GM19397 (cell line): Measurements from ENCODE around the gene CFAP161.
"Not testable (repeated sequence)": the region's sequence is repeated elsewhere in the genome, so short reads cannot be mapped to it uniquely, and the experiment has no call there.

ENCODE experiments used
- ATAC-seq: cut with Tn5 transposase; IDR thresholded peaks from one replicate; pipeline ENCODE4 v1.9.1; 2021; ENCODE audit warnings: mild to moderate bottlenecking, moderate library complexity; ENCODE audit not compliant: unreplicated experiment

Gene CFAP161

DNA sequence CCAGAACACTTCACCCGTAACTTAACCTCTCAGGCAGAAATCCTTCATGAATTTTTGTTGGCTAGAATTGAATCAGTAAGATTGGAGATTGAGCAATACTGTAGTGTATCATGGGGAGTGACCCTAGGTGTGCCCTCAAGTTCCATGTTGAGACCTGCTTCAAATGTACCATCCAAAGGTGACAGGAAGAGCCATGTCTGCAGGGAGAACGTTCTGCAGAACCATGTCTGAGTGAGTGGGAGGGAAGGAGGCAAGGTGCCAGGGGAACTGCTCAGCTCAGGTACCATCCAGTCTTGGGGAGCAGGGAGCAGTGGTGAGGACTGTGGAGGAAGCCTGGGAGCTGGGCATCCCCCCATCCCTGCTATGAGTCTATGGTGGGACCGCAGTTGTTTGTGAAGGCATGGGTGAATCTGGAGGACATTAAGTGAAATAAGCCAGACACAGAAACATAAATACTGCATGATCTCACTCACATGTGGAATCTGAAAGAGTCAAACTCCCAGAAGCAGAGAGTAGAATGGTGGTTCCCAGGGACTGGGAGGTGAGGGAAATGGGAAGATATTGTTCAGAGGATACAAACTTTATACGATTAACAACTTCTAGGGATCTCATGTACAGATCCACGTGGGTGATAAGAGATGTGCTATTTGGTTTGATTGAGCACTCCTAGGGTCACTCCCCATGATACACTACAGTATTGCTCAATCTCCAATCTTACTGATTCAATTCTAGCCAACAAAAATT lies 23.3 kb downstream of the CFAP161 start:
- ATAC-seq = no peak

DNA sequence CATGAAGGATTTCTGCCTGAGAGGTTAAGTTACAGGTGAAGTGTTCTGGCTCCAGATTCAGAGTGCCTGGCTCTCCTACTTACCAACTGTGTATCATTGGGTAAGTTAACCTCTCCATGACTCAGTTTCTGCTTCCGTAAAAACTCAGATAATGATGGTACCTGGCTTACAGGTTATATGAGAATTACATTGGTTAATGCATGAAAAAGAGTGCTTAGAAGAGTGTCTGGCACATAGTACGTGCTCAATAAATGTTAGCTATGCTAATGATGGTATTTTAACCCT lies 23.8 kb downstream of the CFAP161 start:
- no peak for ATAC-seq

DNA sequence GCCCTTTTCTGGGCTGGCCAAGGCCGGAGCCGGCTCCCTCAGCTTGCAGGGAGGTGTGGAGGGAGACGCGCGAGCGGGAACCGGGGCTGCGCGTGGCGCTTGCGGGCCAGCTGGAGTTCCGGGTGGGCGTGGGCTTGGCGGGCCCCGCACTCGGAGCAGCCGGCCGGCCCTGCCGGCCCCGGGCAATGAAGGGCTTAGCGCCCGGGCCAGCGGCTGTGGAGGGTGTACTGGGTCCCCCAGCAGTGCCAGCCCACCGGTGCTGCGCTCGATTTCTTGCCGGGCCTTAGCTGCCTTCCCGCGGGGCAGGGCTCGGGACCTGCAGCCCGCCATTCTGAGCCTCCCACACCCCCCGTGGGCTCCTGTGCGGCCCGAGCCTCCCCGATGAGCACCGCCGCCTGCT lies 24.5 kb downstream of the CFAP161 start:
- not testable (repeated sequence) for ATAC-seq

DNA sequence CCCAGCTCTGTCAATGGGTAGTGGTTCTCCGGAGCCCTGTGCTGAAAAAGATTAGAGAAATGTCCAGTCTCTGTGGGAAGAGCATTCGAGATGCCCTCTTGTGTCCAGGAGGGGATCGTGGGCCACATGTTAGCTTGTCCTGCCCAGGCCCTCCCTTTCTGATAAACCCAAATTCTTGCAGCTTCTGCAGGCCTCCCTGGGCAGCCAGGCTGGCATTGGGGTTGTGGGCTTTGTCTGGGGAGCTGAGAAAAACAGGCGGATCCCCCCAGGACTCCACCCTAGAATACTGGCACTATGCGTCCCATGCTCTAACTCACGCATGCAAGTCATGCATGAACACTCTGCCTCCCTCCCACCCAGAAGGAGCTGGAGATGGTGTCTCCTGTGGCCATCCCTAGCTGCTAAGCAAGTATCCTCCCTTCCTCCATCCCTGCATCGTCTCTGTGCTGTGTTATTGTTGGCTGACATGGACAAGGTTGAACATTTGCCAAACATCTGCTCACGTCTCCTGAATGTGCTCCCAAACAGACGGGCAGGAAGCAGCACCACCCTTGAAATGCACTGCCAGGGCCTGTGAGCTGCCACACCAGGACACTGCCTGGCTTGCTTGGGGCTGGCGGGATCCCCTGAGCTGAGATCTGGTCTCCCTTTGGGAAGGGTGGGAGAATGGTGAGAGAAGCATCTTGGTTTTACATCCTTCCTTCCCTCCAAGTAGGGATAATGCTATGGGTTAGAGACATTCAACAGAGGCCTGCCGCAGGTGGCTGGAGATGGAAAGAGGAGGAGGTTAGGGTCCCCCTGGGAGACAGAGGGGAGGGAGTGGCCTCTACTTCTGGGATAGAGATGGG lies 26.5 kb downstream of the CFAP161 start:
- no peak for ATAC-seq

DNA sequence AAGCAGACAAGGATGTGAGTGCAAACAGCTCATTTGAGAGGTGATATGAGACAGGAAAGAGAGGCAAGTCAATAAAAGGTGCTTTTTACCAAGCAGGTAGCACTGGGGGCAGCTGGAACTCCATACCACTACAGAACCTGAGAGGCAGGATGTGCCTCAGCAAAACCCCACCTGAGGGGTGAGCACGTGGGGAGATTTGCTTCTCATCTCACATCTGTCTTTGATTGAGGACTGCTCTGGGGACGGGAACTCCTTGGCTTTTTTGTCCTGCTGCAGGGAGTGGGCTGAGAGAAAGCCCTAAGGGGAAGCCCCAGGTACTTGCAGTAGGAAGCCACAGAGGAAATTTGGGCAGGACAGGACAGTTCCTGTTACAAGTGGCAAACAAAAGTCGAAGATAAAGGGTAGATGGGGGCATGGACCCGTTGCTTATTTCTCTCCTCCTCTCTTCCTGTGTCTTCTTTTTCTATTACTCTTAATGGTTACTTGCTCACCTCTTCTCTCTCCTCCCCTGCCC lies 27.1 kb downstream of the CFAP161 start:
- no peak for ATAC-seq

DNA sequence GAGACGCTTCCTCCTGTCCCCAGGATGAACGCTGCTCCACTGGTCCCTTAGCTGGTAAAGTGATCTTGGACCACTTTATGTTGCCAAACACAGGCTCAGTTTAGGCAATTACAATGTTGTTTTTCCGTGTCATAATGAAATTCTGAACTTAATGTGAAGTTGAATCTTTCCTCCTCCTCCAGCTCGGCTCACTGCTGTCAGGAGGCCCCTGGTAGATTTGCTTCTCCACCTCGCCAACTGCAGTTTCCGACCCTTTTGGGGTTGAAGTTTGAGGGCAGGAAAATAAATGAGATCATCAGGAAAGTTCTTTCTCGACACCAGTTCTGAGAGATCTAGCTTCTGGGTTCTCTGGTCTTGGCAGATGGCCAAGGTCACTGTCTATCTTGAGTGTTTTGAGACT lies 27.8 kb downstream of the CFAP161 start:
- no peak for ATAC-seq

DNA sequence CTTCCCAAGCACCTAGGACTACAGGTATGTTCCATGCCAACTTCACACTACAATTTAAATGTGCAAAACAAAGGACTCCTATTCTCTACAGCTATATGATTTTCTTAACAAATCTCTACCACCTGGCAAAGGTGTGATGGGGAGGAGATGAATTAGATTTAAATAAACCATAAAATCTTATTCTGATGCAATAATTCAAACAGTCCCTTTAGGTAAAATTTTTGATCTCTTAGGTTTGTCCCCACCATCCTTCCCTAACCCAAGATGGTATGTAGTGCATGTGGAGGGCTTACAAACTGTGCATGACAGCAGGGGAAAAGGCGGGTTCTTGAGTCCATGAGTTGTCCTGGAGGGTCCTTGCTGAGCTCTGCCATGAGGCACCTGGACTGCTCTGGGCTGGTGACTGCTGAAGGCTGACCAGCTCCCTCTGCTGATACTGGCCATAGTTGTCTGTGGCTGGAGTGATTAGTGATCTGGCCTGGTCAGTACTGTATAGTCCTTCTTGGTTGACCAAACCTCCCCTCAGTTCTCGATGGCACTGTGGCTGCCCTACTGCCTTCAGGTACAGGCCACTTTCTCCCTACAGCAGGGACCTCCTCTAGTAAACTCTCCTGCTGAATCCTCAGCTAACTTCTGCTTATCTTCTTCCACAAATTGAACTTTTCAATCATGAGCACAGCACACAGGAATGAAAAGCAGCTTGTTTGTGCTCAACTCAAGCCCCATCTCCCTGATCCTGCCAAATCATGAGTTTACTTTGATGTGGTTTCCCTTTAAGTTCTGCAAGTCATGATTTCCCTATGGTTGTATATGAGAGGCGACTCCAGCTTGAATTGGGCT lies 30.1 kb downstream of the CFAP161 start:
- no peak for ATAC-seq

DNA sequence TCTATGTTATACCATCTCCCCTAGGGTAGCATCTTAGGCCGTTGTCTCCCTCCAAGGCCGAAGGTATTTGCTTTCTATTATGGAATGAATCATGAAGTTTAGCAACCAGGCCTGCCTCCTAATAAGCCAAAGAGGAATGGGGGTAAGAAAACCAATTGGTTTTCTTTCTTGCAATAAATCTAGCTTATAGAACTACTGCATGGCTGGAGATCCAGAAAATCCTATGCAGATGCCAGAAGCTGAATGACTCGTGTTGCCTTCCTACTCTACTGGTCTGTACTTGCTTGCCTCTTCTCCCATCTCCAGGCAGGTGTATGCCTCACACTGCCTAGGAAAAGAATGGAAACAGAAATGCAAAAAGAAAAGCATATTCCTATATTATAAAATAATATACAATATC lies 31.5 kb downstream of the CFAP161 start:
- ATAC-seq = no peak

DNA sequence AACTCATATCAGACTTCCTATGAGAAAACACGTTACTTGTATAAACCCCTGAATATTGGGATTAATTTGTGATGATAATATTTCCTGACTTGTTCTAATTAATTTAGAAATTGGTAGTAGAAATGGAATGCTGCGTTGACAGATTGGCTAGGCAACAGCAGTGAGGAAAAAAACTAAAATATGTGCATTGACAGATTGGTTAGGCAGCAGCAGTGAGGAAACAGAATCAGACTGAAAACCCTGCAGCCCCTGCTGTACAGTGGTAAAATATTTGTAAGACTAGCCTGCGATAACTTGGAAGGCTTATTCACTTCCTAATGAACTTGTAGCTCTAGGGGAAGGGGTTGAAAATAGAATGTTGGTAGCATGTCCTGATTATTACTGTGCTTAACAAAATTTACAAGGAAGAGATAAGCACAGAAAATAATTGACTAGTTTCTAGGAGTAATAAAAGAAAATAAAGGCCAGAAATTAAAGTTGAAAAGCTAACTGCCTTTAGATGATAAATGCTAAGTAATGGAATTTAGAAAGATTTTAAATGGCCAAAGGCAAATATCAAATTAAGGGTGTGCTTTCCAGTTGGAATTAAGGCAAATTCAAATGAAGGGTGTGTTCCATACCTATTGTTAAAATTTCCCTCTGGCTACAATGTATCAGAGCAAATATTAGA lies 32.7 kb downstream of the CFAP161 start:
- no peak for ATAC-seq

DNA sequence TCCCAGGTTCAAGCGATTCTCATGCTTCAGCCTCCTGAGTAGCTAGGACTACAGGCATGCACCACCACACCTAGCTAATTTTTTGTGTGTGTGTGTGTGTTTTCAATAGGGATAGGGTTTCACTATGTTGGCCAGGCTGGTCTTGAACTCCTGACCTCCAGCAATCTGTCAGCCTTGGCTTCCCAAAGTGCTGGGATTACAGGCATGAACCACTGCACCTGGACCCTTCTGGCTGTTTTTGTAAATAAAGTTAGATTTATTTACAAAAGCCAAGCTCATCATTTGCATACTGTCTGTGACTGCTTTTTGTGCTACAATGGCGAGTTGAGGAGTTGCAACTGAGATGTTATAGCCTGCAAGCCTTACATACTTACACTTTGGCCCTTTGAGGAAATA lies 34.1 kb downstream of the CFAP161 start:
- ATAC-seq = no peak

DNA sequence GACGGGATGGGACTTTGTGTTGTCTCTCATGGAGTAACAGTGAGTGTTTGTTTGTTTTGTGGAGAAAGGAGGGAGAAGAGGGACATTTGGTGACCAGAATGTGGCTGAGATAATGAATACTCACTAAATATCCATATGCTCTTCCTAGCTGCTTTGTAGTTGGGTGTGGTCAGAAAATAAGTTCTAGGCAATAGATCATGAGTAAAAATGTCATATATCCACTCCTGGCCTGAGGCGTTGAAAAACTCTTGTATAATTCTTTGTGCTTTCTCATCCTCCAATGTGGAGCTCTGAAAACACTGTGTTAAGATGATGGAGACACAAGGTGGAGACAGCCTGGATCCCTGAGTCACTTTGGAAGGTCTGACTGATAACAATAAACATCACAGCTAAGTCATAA lies 34.6 kb downstream of the CFAP161 start:
- no peak for ATAC-seq

DNA sequence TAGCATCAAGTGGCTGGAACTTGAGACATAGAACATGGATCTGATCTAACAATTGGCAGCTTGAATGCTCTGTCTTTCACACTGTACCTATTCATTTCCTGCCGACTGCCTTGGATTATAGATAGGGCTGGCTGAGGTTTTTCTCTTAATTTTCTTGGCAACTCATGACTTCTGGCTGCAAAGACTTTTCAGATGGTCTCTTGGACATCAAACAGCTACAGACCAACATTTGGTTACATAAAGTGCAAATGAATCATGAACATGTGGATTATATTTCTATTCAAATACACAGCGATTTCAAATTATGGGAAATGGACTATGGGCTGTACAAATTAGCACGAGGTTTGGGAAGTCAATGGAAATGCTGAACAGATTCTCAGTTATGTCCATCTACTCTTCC lies 36.4 kb downstream of the CFAP161 start:
- no peak for ATAC-seq

DNA sequence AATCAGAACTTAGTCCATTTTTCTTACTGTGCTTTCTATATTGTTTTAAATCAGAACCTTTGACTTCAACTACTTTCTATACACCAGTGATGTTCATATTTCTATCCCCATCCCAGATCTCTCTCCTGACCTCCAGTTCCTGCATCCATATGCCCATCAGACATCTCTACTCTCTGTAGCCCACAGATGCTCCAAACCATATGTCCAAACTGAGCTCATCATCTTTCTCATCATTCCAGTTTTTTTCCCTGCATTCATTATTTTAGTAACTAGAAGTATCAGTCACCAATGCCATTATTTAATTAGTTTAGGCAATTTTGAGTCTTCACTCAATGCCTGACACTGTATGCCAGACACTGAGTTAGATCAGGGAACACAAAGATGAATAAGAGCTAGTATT lies 37.2 kb downstream of the CFAP161 start:
- ATAC-seq = no peak

DNA sequence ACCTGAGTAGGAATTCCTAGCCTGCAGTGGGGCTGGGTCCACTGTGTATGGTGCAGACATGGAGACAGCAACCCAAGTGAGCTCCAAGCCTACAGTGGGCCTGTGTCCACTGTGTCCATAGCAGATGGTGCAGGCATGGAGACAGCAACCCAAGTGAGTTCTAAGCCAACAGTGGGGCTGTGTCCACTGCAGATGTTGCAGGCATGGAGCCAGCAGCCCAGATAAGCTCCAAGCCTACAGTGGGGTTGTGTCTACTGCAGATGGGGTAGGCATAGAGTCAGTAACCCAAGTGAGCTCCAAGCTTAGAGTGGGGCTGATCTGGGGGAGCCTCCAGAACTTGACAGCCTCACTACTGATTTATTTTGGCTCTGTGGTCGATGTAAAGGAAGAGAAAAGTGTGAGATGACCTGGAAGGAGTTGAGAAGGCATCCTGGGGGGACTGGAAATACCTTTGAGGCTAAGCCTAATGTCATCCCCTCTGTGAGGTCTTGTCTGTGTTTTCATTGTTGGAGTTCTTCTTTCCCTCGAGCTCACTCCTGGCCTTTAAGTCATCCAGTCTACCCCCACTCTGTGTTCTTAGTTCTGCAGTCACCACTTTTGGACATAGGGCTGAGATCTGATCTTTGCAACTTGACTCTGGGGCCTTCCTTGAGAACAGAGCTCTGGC lies 40.2 kb downstream of the CFAP161 start:
- no peak for ATAC-seq

DNA sequence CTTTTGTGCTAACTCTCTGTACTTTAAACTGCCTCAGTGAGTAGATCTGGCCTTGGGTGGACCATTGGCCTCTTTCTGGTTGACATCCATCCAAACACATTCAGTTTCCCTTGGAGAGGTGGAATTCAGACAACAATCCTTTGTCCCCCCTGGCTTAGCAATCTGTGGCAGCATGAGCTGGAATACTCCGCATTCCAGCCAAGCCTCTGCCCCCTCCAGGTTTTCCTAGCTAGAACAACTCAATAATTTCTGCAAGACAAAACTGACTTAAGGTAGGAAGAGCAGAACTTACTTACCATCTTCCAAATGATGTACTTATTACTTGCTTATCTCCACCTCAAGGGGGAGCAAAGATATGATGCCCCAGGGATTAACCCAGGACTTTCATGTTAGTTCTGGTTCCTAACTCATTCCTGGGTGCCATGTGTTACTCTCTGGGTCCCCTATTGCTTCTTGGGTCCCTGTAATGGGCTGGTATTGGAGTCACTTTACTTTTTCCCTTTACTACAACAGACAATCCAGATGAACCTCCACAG lies 40.8 kb downstream of the CFAP161 start:
- ATAC-seq = no peak

DNA sequence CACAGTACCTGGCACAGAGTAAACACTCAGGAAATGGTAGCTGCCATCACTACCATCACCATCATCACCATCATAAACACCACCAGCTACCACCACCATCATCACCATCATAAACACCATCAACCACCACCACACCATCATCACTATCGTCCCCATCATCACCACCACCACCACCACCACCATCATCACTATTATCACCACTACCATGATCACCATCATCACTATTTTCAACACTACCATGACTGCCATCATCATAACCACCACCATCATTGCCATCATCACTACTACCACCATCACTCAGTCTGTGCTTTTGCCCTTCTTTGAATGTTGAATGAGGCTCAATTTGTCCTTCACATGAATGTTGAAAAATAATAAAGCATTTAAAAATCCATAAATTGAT lies 41.4 kb downstream of the CFAP161 start:
- no peak for ATAC-seq

DNA sequence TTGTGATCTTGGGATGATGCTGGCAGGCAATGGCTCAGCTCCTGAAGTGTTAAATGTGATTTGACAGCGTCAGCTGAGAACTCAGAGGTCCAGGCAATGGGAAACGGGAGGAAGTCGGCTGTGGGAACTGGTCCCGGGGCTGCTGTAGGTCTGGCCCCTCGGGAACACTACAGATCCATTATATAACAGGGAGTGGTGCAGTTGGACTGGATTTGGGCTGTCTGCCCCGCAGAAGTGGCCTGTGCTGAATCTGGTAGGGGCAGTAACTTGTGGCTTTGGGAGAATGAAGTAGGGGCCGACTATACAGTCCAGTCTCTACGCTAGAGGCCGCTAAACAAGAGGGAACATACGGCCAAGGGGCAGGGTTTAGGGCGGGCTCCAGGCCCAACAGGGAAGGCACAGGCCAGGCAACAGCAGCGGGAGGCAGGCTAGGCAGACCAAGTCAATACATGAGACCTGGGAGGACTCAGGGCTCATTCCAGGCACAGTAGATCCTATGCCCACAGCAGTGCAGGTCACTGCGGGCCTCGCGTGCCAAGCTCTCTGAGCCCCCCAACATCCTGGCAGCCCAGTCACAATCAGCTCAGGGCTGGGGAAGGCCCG lies 42.3 kb downstream of the CFAP161 start:
- no peak for ATAC-seq

DNA sequence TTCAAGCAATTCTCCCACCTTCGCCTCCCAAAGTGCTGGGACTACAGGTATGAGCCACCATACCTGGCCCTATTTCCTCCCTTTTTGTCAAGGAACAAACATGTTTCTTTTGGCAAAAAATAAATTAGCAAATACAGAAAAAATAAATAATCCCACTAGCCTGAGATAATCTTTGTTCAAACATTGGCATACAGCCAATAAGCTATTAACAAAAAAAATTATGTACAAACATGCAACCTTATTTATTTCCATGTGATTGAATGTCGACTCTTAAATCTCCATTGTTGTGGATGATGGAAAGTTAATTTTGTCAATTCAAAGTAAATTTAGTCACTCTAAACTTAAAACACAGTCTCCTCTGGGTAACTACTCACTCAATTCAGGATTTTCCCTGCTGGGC lies 44.3 kb downstream of the CFAP161 start:
- no peak for ATAC-seq

DNA sequence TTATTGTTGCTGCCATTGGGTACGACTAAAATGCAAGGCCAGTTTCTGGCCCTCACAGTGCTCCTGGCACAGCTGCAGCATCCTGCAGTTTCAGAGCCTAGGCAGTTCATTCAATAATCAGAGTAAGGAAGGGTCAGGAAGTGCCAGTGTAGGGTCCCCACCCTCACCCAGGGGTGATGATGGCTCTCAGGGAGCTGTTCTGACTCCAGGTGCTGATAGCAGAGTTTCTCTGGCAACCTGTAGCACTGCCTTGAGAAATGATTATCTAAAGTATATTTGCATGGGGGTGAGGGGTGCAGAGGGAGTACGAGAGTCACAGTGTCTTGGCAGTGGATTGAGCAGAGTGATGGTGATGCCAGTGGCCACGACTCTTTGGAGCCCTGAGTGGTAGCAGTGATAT lies 47.1 kb downstream of the CFAP161 start:
- ATAC-seq = no peak
